GM12864 (cell line): ENCODE results near the gene YES1.
"Not testable (repeated sequence)": the region's sequence is repeated elsewhere in the genome, so short reads cannot be mapped to it uniquely, and the experiment has no call there.

Experiments
- DNase-seq: peaks from one replicate; pipeline ENCODE4 v3.0.0-alpha.2; 2011; ENCODE audit warnings: low read depth
- H3K4me3 ChIP-seq: 2 replicates; pipeline ENCODE4 v1.5.1; 2011; ENCODE audit warnings: mild to moderate bottlenecking, low read depth, low read length, control low read depth
- CTCF ChIP-seq: IDR thresholded peaks from 2 replicates; pipeline ENCODE4 v1.5.1; 2011; ENCODE audit warnings: low read depth, mild to moderate bottlenecking, moderate library complexity, low read length, control low read depth, inconsistent platforms; ENCODE audit errors: missing control alignments

The YES1 gene

DNA sequence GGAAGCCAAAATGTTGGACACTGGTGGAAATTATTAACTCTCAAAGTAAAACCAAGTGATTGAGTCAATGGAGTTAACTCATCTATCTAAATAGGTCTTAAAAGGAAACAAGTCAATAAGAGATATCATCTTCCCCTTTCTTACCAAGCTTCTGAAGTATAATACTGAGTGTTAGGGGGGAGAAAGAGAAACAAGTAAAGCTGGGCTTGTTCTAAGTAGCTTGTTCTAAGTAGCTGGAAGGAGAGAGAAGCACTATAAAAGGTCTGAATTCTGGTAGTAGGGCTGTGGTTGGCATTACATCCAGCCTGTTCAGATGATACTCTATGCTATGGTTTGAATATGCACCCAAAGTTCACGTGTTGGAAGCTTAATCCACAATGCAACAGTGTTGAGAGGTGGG lies 26.8 kb downstream of the YES1 start:
- H3K4me3 ChIP-seq: no peak overlapping the region
- no peak for TF ChIP-seq CTCF
- no peak for DNase-seq

DNA sequence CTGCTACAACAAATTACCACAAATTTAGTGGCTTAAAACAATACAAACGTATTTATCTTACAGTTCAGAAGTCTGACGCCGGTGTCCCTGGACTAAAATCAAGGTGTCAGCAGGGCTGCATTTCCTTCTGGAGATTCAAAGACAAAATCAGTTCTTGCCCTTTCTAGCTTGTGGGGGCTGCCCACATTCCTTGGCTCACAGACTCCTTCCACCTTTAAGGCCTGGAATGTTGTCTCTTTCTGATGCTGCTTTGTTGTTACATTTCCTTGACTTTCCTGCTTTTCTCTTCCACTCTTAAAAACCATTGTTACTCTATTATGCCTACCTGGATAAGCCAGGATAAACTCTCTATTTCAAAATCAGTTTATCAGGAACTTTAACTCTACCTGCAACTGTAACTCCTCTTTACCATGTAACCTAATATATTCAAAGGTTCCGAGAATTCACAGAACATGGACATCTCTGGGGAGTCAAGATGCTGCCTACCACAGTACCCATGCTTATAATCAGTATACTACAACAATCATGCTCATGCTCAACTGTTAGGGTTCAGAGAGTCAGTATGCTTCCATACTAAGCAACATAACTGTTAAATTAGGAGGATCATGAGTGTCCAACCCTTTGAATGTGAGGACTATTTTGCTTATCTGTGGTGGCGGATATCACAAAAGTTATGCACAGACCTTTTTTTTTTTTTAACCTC lies 27.4 kb downstream of the YES1 start:
- no peak overlapping the region for H3K4me3 ChIP-seq
- no peak for TF ChIP-seq CTCF
- no peak for DNase-seq

DNA sequence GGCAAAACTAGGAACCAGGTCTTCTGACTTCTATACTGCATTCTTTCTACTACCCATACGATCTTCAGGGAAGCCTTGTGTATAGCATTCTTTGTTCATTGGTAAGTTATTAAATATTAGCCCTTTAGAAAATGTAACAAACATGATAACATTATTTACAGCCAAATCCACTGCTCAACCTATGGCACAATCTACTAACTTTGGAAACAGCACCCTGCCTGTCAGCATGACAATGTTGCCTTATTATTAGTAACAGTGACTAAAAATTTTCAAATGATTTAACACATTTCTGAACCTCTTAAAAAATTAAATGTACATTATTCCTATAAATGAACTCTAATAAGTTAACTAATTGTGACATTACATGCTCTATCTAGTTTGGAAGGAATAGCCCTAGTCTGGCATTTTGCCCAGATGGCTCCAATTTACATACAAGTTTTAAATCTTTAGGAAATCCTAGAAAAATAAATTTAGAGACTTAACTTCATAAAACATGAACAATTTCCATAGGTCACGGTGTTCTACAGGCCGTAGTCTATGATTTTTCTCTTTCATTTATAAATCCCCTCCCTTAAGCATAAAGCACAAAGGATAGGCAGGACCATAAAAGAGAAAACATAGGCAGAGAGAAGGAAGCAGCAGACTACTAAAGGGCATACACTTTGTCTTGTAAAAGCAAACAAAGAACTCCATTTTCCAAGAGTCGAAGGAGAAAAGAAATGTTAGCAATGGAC lies 33.7 kb downstream of the YES1 start:
- no peak for DNase-seq
- no peak overlapping the region for H3K4me3 ChIP-seq
- no peak for TF ChIP-seq CTCF

DNA sequence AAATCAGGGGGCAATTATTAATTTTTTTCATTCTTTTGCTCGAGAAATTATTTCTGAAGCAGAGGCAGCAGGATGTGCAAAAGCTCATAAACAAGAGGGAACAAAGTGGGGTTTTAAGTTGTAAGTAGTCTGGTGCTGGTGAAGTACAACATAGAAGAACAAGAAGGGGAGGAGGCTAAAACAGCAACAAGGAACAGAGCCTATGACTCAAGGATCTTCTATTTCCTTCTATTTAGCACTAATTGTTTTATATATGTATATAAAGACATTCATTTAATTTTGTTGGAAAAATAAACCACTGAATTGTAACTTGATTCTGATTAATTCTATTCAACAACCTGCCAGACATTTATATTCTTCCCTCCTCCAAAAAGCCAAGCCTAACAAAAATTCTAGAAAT lies 35.0 kb downstream of the YES1 start:
- no peak for TF ChIP-seq CTCF
- H3K4me3 ChIP-seq: no peak overlapping the region
- no peak for DNase-seq

DNA sequence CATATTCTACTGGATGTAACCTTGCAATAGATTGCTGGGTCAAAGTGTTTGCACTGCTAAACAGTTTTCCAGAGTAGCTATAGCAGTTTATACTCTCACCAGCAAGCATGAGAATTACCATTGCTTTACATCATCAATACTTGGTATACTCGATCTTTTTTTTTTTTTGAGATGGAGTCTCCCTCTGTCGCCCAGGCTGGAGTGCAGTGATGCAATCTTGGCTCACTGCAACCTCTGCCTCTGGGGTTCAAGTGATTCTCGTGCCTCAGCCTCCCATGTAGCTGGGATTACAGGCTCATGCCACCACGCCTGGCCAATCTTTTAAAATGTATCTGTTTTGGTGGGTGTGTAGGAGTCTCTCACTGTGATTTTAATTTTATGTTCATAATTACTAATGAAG lies 36.0 kb downstream of the YES1 start:
- H3K4me3 ChIP-seq, DNase-seq: not testable (repeated sequence)

DNA sequence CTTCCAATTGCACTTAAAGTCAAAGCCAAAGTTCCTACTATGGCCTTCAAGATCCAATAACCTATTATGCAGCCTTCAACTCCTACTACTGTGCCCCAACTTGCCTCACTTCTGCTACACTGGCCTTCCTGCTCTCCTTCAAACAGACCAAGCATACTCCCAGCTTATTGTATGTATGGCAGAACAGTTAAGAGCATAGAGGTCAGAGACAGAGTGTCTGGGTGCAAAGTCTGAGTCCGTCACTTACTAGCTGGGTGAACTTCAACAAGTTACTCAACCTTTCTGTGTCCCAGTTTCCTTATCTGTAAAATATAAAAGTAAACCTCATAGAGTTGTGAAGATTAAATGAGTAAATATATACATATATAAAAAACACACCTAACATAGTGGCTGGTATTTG lies 37.2 kb downstream of the YES1 start:
- no peak for TF ChIP-seq CTCF
- no peak for DNase-seq
- H3K4me3 ChIP-seq: no peak overlapping the region

DNA sequence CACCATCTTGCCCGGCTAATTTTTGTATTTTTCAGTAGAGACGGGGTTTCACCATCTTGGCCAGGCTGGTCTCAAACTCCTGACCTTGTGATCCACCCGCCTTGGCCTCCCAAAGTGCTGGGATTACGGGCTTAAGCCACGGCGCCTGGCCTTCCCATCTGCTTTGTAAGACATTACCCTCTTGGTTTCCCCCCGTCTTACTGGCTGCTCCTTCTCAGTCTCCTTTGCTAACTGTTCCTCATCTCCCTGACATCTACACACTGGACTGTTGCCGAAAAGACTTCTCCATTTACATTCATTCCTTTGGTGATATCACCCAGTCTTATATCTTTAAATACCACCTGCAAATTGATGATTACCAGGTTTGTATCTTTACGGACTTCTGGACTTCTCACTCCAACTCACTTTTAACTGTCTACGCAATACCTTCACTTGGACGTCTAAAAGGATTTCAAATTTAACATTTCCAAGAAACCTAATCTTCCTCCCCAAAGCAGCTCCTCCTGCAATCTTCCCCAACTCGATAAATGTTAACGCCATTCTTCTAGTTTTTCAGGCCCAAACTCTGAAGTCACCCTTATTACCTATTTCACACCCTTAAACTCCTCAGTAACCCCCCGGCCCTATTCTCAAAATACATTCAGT lies 37.9 kb downstream of the YES1 start:
- H3K4me3 ChIP-seq: no peak overlapping the region

More for the DNA sequence above, 37.9 kb downstream of the YES1 start:
- no peak for DNase-seq
- no peak for TF ChIP-seq CTCF
